Lower lobe of right lung (tissue), 2 donors: Measurements from ENCODE around the gene TNFAIP8L3. TPM values are rescaled to one million over a fixed set of nuclear protein-coding genes. Genes with fewer than 3 reads are reported as not detected.

Experiments
- ATAC-seq, 2 donors: fragments of 200-7000 bp; cut with Tn5 transposase; one replicate each; pipeline ENCODE4 v1.9.1; 2020 to 2022; ENCODE audit warnings: mild to moderate bottlenecking in 2 of 2, moderate library complexity in 2 of 2
- DNase-seq: peaks from one replicate; pipeline ENCODE4 v3.0.0-alpha.2; 2020
- H3K27ac ChIP-seq: fragments of 200-600 bp; one replicate; pipeline ENCODE4 v1.8.0; 2022
- H3K27me3 ChIP-seq: fragments of 200-600 bp; one replicate; pipeline ENCODE4 v1.8.0; 2022; ENCODE audit warnings: low read depth
- H3K36me3 ChIP-seq: fragments of 200-600 bp; one replicate; pipeline ENCODE4 v1.8.0; 2022; ENCODE audit warnings: mild to moderate bottlenecking
- H3K4me1 ChIP-seq: fragments of 200-600 bp; one replicate; pipeline ENCODE4 v1.8.0; 2022
- H3K4me3 ChIP-seq: fragments of 200-600 bp; one replicate; pipeline ENCODE4 v1.8.0; 2022; ENCODE audit warnings: mild to moderate bottlenecking
- H3K9me3 ChIP-seq: fragments of 200-600 bp; one replicate; pipeline ENCODE4 v1.8.0; 2022
- intact Hi-C: fragments of 100-400 bp; cut with DNase I; formaldehyde crosslinking; loops from one replicate; pipeline ENCODE4 v1.11.0; 2022
- total RNA-seq: library from RNA; stranded (reverse); fragmentation: NEBNext Ultra II Directional; extraction: Animal tissue kit (Norgen Biotek cat#: 25700); gene quantifications from one replicate; pipeline ENCODE4 v1.2.1, GENCODE V29; 2021
- TF ChIP-seq, protein P1 (sequence below): fragments of 200-600 bp; IDR thresholded peaks from one replicate; pipeline ENCODE4 v1.8.0; 2022; ENCODE audit warnings: antibody characterized with exemption, mild to moderate bottlenecking
- donor health status: DM: no; HTN: yes; CAD: no; lungs with severe emphysema.

The TNFAIP8L3 gene
- total RNA-seq, 1 donor from 2014 or later = 10.4 TPM

DNA sequence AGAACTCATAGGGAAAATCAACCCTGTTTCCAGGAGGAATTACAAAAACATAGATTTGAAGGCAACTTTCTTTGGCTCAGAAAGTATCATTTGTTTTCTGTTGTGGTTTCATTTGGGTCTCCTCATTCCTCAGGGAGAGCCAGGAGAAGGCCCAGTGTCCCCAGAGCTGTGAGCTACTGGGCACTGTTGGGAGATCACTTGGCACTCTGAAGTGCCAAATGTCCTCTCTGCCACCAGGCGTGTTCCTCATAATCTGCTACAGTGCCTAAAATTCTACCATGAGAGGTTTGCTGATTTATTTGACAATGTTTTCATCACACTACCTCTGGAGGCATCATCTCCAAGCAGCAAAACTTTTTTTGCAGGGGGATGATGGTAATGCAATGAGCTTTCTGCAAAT lies 17.4 kb upstream of the TNFAIP8L3 start:
- DNase-seq = no peak
- TF ChIP-seq, protein P1, sequence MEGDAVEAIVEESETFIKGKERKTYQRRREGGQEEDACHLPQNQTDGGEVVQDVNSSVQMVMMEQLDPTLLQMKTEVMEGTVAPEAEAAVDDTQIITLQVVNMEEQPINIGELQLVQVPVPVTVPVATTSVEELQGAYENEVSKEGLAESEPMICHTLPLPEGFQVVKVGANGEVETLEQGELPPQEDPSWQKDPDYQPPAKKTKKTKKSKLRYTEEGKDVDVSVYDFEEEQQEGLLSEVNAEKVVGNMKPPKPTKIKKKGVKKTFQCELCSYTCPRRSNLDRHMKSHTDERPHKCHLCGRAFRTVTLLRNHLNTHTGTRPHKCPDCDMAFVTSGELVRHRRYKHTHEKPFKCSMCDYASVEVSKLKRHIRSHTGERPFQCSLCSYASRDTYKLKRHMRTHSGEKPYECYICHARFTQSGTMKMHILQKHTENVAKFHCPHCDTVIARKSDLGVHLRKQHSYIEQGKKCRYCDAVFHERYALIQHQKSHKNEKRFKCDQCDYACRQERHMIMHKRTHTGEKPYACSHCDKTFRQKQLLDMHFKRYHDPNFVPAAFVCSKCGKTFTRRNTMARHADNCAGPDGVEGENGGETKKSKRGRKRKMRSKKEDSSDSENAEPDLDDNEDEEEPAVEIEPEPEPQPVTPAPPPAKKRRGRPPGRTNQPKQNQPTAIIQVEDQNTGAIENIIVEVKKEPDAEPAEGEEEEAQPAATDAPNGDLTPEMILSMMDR = no peak
- Histone ChIP-seq H3K36me3 (no peaks in the 10 kb centered on the region), H3K27ac (no peak overlapping the region), H3K9me3 (no peaks in the 10 kb centered on the region), H3K4me3 (no peak overlapping the region), H3K27me3 (no peaks in the 10 kb centered on the region), H3K4me1 (no peaks in the 10 kb centered on the region)
- intact Hi-C loops = no loop called here
- ATAC-seq = no peak

DNA sequence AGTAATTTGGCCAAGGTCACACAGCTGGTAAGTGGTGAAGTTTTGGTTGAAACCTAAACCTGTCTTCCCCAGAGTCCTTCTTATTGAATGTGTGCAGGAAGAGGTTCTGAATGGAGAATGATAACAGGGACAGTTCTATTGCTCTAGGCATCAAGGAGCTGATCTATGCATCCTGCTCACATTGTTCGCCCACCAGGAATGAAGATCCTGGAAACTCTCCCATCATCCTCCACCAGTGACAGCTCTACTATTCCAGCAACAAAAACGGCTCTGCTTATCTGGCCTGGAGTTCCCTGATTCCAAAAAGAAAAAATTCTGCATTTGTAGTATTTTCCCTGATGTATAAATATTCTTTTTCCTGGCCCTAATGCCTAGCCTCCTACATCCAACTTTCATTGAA lies 16.4 kb upstream of the TNFAIP8L3 start:
- Histone ChIP-seq H3K9me3 (no peaks in the 10 kb centered on the region), H3K4me3 (no peak overlapping the region), H3K27ac (no peak overlapping the region), H3K27me3 (no peaks in the 10 kb centered on the region), H3K4me1 (no peaks in the 10 kb centered on the region), H3K36me3 (no peaks in the 10 kb centered on the region)
- TF ChIP-seq, protein P1 = no peak
- DNase-seq = no peak
- ATAC-seq = no peak
- intact Hi-C loops = no loop called here

DNA sequence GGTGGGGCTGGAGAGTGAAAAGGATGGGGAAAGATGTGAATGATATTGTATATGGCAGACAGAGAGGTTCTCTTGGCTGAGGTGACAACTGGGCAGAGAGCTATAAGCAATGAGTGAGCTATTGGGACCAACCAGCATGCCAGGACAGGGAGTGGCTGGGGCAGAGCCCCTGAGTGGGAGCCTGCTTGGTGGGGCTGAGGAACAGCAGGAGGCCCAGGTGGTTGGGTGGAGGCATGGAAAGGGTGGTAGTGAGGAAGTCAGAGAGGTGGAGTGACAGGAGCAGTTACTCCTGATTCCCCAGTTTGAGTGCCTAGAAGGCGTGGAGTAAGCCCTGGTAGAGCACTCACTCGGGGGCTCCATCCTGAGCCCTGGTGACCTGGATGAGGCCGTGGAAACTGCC lies 15.5 kb upstream of the TNFAIP8L3 start:
- H3K4me1 ChIP-seq = peaks cover 6% of the 10 kb centered on the region
- DNase-seq (no peak), ATAC-seq (no peak)
- peak overlapping the region; percentile 47 for H3K27ac ChIP-seq
- TF ChIP-seq, protein P1 = no peak
- no peaks in the 10 kb centered on the region for H3K36me3 ChIP-seq
- intact Hi-C loops = no loop called here
- no peaks in the 10 kb centered on the region for H3K27me3 ChIP-seq
- no peak overlapping the region for H3K4me3 ChIP-seq
- H3K9me3 ChIP-seq = no peaks in the 10 kb centered on the region

DNA sequence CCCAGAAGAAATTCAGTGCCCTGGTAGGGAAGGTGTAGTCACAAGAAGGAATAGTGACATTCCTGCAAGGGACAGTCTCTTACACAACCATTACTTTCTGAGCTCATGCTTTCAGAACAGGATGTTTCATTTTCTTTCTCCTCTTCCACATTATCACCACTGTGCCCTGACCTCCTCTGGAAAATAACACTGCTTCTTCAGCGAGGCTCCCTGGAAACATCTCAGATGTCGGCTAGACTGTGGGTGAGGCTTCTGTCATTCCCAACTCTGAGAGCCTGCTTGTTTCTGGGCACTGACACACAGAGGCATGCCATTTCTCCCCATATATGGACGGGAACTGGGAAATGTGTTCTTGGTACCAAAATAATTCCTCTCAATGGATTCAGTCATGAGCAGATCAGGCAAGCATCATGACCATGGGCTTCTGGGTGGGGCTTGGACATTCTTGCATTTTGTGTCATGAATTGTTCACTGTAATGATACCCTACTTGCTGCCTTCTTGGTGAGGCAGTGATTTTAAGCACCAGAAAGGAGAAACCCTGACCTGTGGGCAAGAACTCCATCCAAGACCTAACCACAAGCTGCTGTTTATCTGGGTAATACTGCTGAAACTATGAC lies 14.3 kb upstream of the TNFAIP8L3 start:
- DNase-seq (no peak), ATAC-seq (peak; percentile 65 to 70)
- intact Hi-C loops = no loop called here
- Histone ChIP-seq H3K27ac (peak overlapping the region; percentile 47), H3K27me3 (no peaks in the 10 kb centered on the region), H3K4me3 (no peak overlapping the region), H3K36me3 (no peaks in the 10 kb centered on the region), H3K4me1 (peaks cover 6% of the 10 kb centered on the region), H3K9me3 (no peaks in the 10 kb centered on the region)
- TF ChIP-seq, protein P1 = no peak

DNA sequence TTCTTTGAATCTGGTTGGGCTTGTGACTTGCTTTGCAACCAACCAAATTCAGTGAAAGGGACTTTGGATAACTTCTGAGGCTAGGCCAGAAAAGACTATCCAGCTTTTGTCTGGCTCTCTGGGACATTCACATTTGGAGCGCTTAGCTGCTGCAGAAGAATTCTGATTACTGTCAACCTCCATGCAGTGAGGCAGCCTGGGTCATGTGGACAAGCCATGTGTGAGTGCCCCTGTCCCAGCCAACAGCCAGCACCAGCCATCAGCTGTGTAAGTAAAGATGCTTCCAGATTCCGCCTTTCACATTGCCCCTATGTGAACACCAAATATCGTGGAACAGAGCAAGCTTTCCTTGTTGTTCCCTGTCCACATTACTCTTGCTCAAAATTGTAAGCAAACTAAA lies 12.9 kb upstream of the TNFAIP8L3 start:
- intact Hi-C loops = no loop called here
- ATAC-seq (no peak), DNase-seq (no peak)
- no peak overlapping the region for H3K4me3 ChIP-seq
- H3K27me3 ChIP-seq = no peaks in the 10 kb centered on the region
- H3K9me3 ChIP-seq = no peaks in the 10 kb centered on the region
- no peaks in the 10 kb centered on the region for H3K36me3 ChIP-seq
- H3K27ac ChIP-seq = no peak overlapping the region
- peaks cover 6% of the 10 kb centered on the region for H3K4me1 ChIP-seq
- TF ChIP-seq, protein P1 = no peak
